K562 (cell line): Measurements from ENCODE around the gene PCP2. TPM values are rescaled to one million over a fixed set of nuclear protein-coding genes. Genes with fewer than 3 reads are reported as not detected.

Experiments used
- MAFK ChIP-seq: IDR thresholded peaks from 2 replicates; pipeline ENCODE4 v1.6.1; 2011; ENCODE audit warnings: low read length, improper control_type of control experiment
- MCM5 ChIP-seq: fragments of 450-650 bp; IDR thresholded peaks from 2 replicates; pipeline ENCODE4 v1.6.1; 2016; ENCODE audit warnings: low read depth
- MNT ChIP-seq, 2 experiments: fragments of 450-650 bp; conservative IDR thresholded peaks; 2 replicates each; pipeline ENCODE4 v1.6.1; 2017; ENCODE audit warnings: mild to moderate bottlenecking in 2 of 2, moderate library complexity in 2 of 2
- MTF1 ChIP-seq: fragments of 250-450 bp; sonication (Bioruptor Pico); IDR thresholded peaks from 2 replicates; pipeline ENCODE4 v1.9.0; 2021; ENCODE audit warnings: moderate library complexity, mild to moderate bottlenecking, inconsistent platforms, borderline replicate concordance
- OTX1 ChIP-seq: fragments of 450-650 bp; formaldehyde crosslinking; IDR thresholded peaks from 2 replicates; pipeline ENCODE4 v1.4.0; 2022; ENCODE audit warnings: mild to moderate bottlenecking
- PRDM10 ChIP-seq: fragments of 450-650 bp; IDR thresholded peaks from 2 replicates; pipeline ENCODE4 v1.6.1; 2018; ENCODE audit not compliant: partially characterized antibody
- PTBP1 ChIP-seq: fragments of 200-400 bp; formaldehyde crosslinking; IDR thresholded peaks from 2 replicates; pipeline ENCODE4 v1.6.1; 2017; ENCODE audit warnings: low read depth, low read length
- SAFB2 ChIP-seq: fragments of 200-400 bp; formaldehyde crosslinking; IDR thresholded peaks from 2 replicates; pipeline ENCODE4 v1.6.1; 2018; ENCODE audit warnings: borderline replicate concordance, low read length, low read depth, moderate library complexity; ENCODE audit not compliant: severe bottlenecking
- SFPQ ChIP-seq: fragments of 200-400 bp; formaldehyde crosslinking; IDR thresholded peaks from 2 replicates; pipeline ENCODE4 v1.6.1; 2017; ENCODE audit warnings: mild to moderate bottlenecking, low read depth, low read length, moderate library complexity
- TCF7L2 ChIP-seq: fragments of 150-350 bp; IDR thresholded peaks from 2 replicates; pipeline ENCODE4 v1.6.1; 2016; ENCODE audit warnings: low read depth, mild to moderate bottlenecking, low read length, moderate library complexity
- TGIF2 ChIP-seq: sonication (generic); formaldehyde crosslinking; IDR thresholded peaks from 2 replicates; pipeline ENCODE4 v1.8.1; 2022; ENCODE audit warnings: mild to moderate bottlenecking, missing genetic modification reagents, moderate library complexity
- TOE1 ChIP-seq, 2 experiments: fragments of 450-650 bp in 1 of 2; sonication (generic) in 1 of 2; formaldehyde crosslinking in 1 of 2; IDR thresholded peaks; 2 replicates each; pipeline versions ENCODE4 v1.7.1 to v1.8.0; 2016 to 2022; ENCODE audit warnings: borderline replicate concordance in 2 of 2, mild to moderate bottlenecking in 2 of 2, antibody characterized with exemption in 1 of 2, inconsistent platforms in 1 of 2, low read depth in 1 of 2, missing genetic modification reagents in 1 of 2, moderate library complexity in 1 of 2
- VEZF1 ChIP-seq: fragments of 200-800 bp; sonication (Bioruptor generic); IDR thresholded peaks from 2 replicates; pipeline ENCODE4 v1.6.1; 2017; ENCODE audit warnings: missing genetic modification characterization, missing compliant biosample characterization
- XRCC4 ChIP-seq: IDR thresholded peaks from one replicate; pipeline ENCODE4 v1.6.1; 2011; ENCODE audit not compliant: insufficient read depth, insufficient read length; ENCODE audit errors: extremely low read depth
- ZC3H8 ChIP-seq: fragments of 450-650 bp; IDR thresholded peaks from 2 replicates; pipeline ENCODE4 v1.6.1; 2017
- ZFP36 ChIP-seq: fragments of 150-350 bp; IDR thresholded peaks from 2 replicates; pipeline ENCODE4 v1.6.1; 2018; ENCODE audit warnings: low read length, low read depth; ENCODE audit not compliant: partially characterized antibody
- ZNF133 ChIP-seq: fragments of 250-450 bp; sonication (Bioruptor Pico); IDR thresholded peaks from 2 replicates; pipeline ENCODE4 v1.4.0; 2020; ENCODE audit warnings: mild to moderate bottlenecking
- ZNF384 ChIP-seq: IDR thresholded peaks from 2 replicates; pipeline ENCODE4 v1.6.1; 2012; ENCODE audit warnings: low read depth, low read length, improper control_type of control experiment
- ZNF586 ChIP-seq: fragments of 450-650 bp; formaldehyde crosslinking; conservative IDR thresholded peaks from 2 replicates; pipeline ENCODE4 v1.4.0; 2020; ENCODE audit warnings: mild to moderate bottlenecking, moderate library complexity
- polyA plus RNA-seq, 8 experiments: library from polyadenylated mRNA; depleted of rRNA in 4 of 8; stranded (reverse) in 5 of 8; unstranded in 3 of 8; fragments of >200 nt; fragmentation: Nextera tagmentation in 2 of 8; fragmentation: Illumina TruSeq in 1 of 8; extraction: Ambion mirVana in 2 of 8; extraction: Trizol in 1 of 8; gene quantifications; 2 replicates each; pipeline versions ENCODE4 v1.2.1 to v1.2.3, GENCODE V29; 2011 to 2014; ENCODE audit warnings: inconsistent platforms in 1 of 8, missing spikeins in 1 of 8
- total RNA-seq, 7 experiments: library from RNA; depleted of rRNA in 6 of 7; stranded (reverse); fragments of >200 nt in 6 of 7; fragmentation: Illumina TruSeq in 2 of 7; extraction: Trizol in 2 of 7; gene quantifications; 2 replicates each; pipeline versions ENCODE4 v1.2.1 to v1.2.3, GENCODE V29; 2011 to 2021; ENCODE audit warnings: low replicate concordance in 1 of 7

PCP2 gene
- total and polyA plus RNA-seq, 9 of the 15 experiments (the other 6 are each of a cell fraction or from before 2014, with no cell fraction given): 0.17 to 1.3 (median 0.49) TPM; not detected in 3

GRCh38 chr19:7629347-7630054 lies 4.0 kb downstream of the PCP2 start, which contains the start of the genes PET100 and XAB2 (continued):
- TF ChIP-seq SFPQ: no peak
- TF ChIP-seq OTX1 (CRISPR knock-in tag): no peak
- TF ChIP-seq MNT (conservative IDR thresholded peaks at IDR 0.05): peak; percentile 88 to 96
- TF ChIP-seq MAFK: no peak; the same call in 1 of the 2 replicates
- no peak for TF ChIP-seq ZFP36
- no peak for TF ChIP-seq XRCC4
- TF ChIP-seq PTBP1: no peak
- no peak for TF ChIP-seq MCM5
- no peak for TF ChIP-seq MTF1 (CRISPR knock-in tag)
- peak; percentile 43 for TF ChIP-seq PRDM10
- no peak for TF ChIP-seq SAFB2
- TF ChIP-seq ZNF133: no peak
- no peak for TF ChIP-seq ZC3H8
- no peak for TF ChIP-seq ZNF384
- no peak for TF ChIP-seq TCF7L2
- no peak for TF ChIP-seq TGIF2 (CRISPR knock-in tag)
- TF ChIP-seq VEZF1: no peak; the same call in 1 of the 2 replicates
- TF ChIP-seq TOE1 (IDR thresholded peaks at IDR 0.05; ENCODE audit: borderline replicate concordance): no peak
- no peak for TF ChIP-seq TOE1 (CRISPR knock-in tag; IDR thresholded peaks at IDR 0.05; ENCODE audit: borderline replicate concordance, low read depth)
- no peak for TF ChIP-seq ZNF586 (CRISPR knock-in tag)
